Smooth muscle cell (in vitro differentiated cells): Measurements from ENCODE around the gene PRMT7. TPM values are rescaled to one million over a fixed set of nuclear protein-coding genes. Genes with fewer than 3 reads are reported as not detected.

ENCODE experiments used
- DNase-seq: peaks from one replicate; lab custom pipeline; 2025; ENCODE audit not compliant: unreplicated experiment; lab: John Stamatoyannopoulos, UW
- H2AFZ ChIP-seq: fragments of 200-600 bp; sonication (generic); 2 replicates; pipeline ENCODE4 v1.6.0; 2016; ENCODE audit warnings: antibody characterized with exemption, low read depth, mild to moderate bottlenecking
- H3F3A ChIP-seq: fragments of 200-600 bp; sonication (generic); 2 replicates; pipeline ENCODE4 v1.6.0; 2017; ENCODE audit warnings: antibody characterized with exemption, low read depth
- H3K27ac ChIP-seq: fragments of 200-600 bp; sonication (generic); 2 replicates; pipeline ENCODE4 v1.5.1; 2016; ENCODE audit warnings: low read depth, mild to moderate bottlenecking
- H3K27me3 ChIP-seq: fragments of 200-600 bp; sonication (generic); 2 replicates; pipeline ENCODE4 v1.6.1; 2016; ENCODE audit warnings: low read depth, mild to moderate bottlenecking
- H3K36me3 ChIP-seq: fragments of 200-600 bp; sonication (generic); 2 replicates; pipeline ENCODE4 v1.5.1; 2016; ENCODE audit warnings: low read depth
- H3K4me1 ChIP-seq: fragments of 200-600 bp; sonication (generic); 2 replicates; pipeline ENCODE4 v1.5.1; 2016; ENCODE audit warnings: low read depth
- H3K4me2 ChIP-seq: fragments of 200-600 bp; sonication (generic); 2 replicates; pipeline ENCODE4 v1.6.0; 2016; ENCODE audit warnings: mild to moderate bottlenecking
- H3K4me3 ChIP-seq: fragments of 200-600 bp; sonication (generic); 2 replicates; pipeline ENCODE4 v1.5.1; 2016; ENCODE audit warnings: mild to moderate bottlenecking
- H3K79me2 ChIP-seq: fragments of 200-600 bp; sonication (generic); 2 replicates; pipeline ENCODE4 v1.6.0; 2016; ENCODE audit warnings: low read depth, mild to moderate bottlenecking
- H3K9ac ChIP-seq: fragments of 200-600 bp; sonication (generic); 2 replicates; pipeline ENCODE4 v1.6.0; 2016; ENCODE audit warnings: low read depth
- H3K9me3 ChIP-seq: fragments of 200-600 bp; sonication (generic); replicated peaks from 2 replicates; pipeline ENCODE4 v1.5.1; 2016; ENCODE audit warnings: low read depth
- H4K20me1 ChIP-seq: fragments of 200-600 bp; sonication (generic); 2 replicates; pipeline ENCODE4 v1.6.0; 2016; ENCODE audit warnings: low read depth
- WGBS: methylation state at CpG from one replicate; pipeline ENCODE4 v1.1.7; 2016; ENCODE audit warnings: low lambda C conversion rate; 5-methylcytosine and 5-hydroxymethylcytosine counted together
- polyA plus RNA-seq: library from polyadenylated mRNA; unstranded; fragments of >200 nt; fragmentation: Nextera tagmentation; extraction: Ambion mirVana; gene quantifications from 2 replicates; pipeline ENCODE4 v1.2.1, GENCODE V29; 2016
- total RNA-seq: library from RNA; depleted of rRNA; stranded (reverse); fragments of >200 nt; gene quantifications from 2 replicates; pipeline ENCODE4 v1.2.3, GENCODE V29; 2014
- TF ChIP-seq, protein P1 (sequence below): fragments of 200-600 bp; sonication (generic); IDR thresholded peaks from 2 replicates; pipeline ENCODE4 v1.5.1; 2017; ENCODE audit warnings: borderline replicate concordance, mild to moderate bottlenecking, antibody characterized with exemption; ENCODE audit not compliant: insufficient read depth, poor library complexity, severe bottlenecking

PRMT7 gene
- total and polyA plus RNA-seq, 2 experiments from 2014 or later, result 22.1 to 25.4 TPM

DNA sequence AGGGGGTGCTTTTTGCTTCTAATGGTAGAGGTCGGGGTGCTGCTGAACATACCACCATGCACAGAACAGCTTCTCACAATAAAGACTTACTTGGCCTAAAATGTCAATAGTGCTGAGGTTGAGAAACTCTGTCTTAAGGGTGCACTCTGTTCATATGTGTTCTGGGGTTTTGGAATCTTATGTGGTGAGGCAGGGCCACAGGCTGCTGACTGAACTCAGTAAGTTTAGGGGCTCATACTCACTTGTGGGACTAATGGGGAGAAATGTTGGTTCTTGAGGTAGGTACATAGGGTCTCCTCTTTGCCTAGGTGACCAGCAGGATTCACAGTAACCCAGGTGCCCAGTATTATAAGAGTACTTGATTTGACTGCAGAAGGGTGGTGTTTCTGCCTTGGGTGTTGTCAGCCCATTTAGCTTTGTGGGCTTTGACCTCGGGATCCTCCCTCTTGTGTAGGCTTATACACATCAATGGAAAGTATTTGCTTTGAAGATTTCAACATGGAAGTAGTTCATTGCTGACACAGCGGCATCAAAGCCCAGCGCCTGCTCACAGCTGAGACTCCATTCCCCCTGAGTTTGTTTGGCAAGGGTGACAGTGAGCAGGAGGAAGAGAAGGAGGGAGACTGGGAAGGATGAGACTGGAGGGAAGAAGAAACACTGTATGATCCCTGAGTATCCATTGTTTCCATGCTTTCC lies 29.3 kb upstream of the PRMT7 start:
- Histone ChIP-seq H3K36me3 (no peaks in the 10 kb centered on the region), H3K27me3 (no peaks in the 10 kb centered on the region), H3K4me2 (no peak overlapping the region), H3F3A (no peaks in the 10 kb centered on the region), H3K27ac (no peak overlapping the region), H3K9ac (no peak overlapping the region), H3K9me3 (no peaks in the 10 kb centered on the region), H2AFZ (no peak overlapping the region), H3K4me1 (no peaks in the 10 kb centered on the region), H4K20me1 (peaks cover 78% of the 10 kb centered on the region), H3K79me2 (peaks cover 15% of the 10 kb centered on the region), H3K4me3 (no peak overlapping the region)
- WGBS, result 97% methylated on average over 4 of the region's 4 CpGs
- TF ChIP-seq, protein P1, sequence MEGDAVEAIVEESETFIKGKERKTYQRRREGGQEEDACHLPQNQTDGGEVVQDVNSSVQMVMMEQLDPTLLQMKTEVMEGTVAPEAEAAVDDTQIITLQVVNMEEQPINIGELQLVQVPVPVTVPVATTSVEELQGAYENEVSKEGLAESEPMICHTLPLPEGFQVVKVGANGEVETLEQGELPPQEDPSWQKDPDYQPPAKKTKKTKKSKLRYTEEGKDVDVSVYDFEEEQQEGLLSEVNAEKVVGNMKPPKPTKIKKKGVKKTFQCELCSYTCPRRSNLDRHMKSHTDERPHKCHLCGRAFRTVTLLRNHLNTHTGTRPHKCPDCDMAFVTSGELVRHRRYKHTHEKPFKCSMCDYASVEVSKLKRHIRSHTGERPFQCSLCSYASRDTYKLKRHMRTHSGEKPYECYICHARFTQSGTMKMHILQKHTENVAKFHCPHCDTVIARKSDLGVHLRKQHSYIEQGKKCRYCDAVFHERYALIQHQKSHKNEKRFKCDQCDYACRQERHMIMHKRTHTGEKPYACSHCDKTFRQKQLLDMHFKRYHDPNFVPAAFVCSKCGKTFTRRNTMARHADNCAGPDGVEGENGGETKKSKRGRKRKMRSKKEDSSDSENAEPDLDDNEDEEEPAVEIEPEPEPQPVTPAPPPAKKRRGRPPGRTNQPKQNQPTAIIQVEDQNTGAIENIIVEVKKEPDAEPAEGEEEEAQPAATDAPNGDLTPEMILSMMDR, result no peak
- DNase-seq, result no peak

DNA sequence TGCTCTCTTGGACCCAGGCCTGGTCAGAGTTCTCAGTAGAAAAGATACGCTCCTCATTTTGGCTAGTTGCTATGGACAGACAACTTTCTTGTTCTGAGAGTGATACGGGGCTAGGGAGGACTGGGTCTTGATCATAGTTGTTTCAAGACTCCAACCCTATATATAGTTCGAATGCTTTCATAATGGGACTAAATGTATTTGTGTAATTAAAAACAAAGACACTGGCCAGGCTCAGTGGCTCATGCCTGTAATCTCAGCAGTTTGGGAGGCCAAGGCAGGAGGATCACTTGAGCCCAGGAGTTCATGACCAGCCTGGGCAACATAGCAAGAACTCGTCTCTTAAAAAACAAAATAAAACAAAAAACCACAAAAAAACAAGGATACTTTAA lies 28.8 kb upstream of the PRMT7 start:
- no peak overlapping the region for H3K9ac ChIP-seq
- no peaks in the 10 kb centered on the region for H3F3A ChIP-seq
- H3K27ac ChIP-seq, result no peak overlapping the region
- H4K20me1 ChIP-seq, result peaks cover 78% of the 10 kb centered on the region
- 98% methylated on average over 4 of the region's 4 CpGs for WGBS
- no peak overlapping the region for H3K4me2 ChIP-seq
- no peak for DNase-seq
- no peaks in the 10 kb centered on the region for H3K36me3 ChIP-seq
- H3K9me3 ChIP-seq, result no peaks in the 10 kb centered on the region
- TF ChIP-seq, protein P1, result no peak
- no peak overlapping the region for H3K4me3 ChIP-seq
- H3K27me3 ChIP-seq, result no peaks in the 10 kb centered on the region
- no peaks in the 10 kb centered on the region for H3K4me1 ChIP-seq
- H3K79me2 ChIP-seq, result peaks cover 21% of the 10 kb centered on the region
- no peak overlapping the region for H2AFZ ChIP-seq

DNA sequence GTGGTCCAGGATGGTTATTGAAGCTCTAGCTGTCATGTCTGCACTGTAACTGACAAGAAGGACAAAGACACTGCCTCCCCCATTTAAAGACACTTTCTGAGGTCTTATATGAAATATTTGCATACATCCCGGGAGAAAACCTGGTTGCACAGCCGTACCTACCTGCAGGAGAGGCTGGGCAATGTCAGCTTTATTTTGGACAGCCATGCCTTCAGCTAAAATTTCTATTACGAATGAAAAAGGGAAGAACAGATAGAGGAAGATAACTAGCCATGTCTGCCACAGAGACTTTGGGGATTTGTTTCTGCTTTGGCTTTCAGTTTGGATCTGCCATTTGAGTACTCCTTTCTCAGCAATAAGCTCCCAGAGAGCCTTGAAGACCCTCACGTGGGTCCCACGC lies 27.5 kb upstream of the PRMT7 start:
- Histone ChIP-seq H3K4me2 (no peak overlapping the region), H3K4me3 (no peak overlapping the region), H3K4me1 (no peaks in the 10 kb centered on the region), H4K20me1 (peaks cover 87% of the 10 kb centered on the region), H3K27ac (no peak overlapping the region), H3K9ac (no peak overlapping the region), H3K27me3 (no peaks in the 10 kb centered on the region), H3F3A (no peaks in the 10 kb centered on the region), H3K79me2 (peaks cover 20% of the 10 kb centered on the region), H2AFZ (no peak overlapping the region), H3K9me3 (no peaks in the 10 kb centered on the region), H3K36me3 (no peaks in the 10 kb centered on the region)
- 87% methylated on average over 5 of the region's 5 CpGs for WGBS
- no peak for DNase-seq
- TF ChIP-seq, protein P1, result no peak
